Measurements from ENCODE around the gene TMEM201.

The TMEM201 gene

GRCh38 chr1:9542430-9542829 lies 46.3 kb upstream of the TMEM201 start:
- Histone ChIP-seq H3K79me2 (ENCODE audit: insufficient read depth, low read length) (peaks cover 79% of the 10 kb centered on the region), H3K9ac (ENCODE audit: low read depth, low read length) (peak overlapping the region; percentile 39; the same call in 1 of the 2 replicates), H2AFZ (ENCODE audit: low read depth, low read length) (no peak overlapping the region), H4K20me1 (ENCODE audit: insufficient read depth, low read length) (peaks cover 62% of the 10 kb centered on the region), H3K27ac (ENCODE audit: low read length) (peak overlapping the region; percentile 61; the same call in 1 of the 2 replicates), H3K36me3 (ENCODE audit: insufficient read depth, low read length) (peaks cover 18% of the 10 kb centered on the region), H3K4me2 (ENCODE audit: insufficient read depth, low read length) (peak overlapping the region; percentile 61), H3K27me3 (ENCODE audit: insufficient read depth, low read length, poor library complexity) (no peaks in the 10 kb centered on the region), H3K9me3 (ENCODE audit: insufficient read depth, low read length, severe bottlenecking) (no peaks in the 10 kb centered on the region), H3K4me3 (ENCODE audit: low read depth in 1 of 2, low read length in 2 of 2) (peak overlapping the region; percentile 2 to 36; a peak in 3 of 4 replicates), H3K4me1 (ENCODE audit: insufficient read depth, low read length) (peaks cover 57% of the 10 kb centered on the region)
- no peak for ATAC-seq (ENCODE audit: insufficient read depth, low read depth)
- peak; percentile 35 for DNase-seq
- no peak for TF ChIP-seq EZH2 (IDR thresholded peaks at IDR 0.05; ENCODE audit: borderline replicate concordance, low read depth, low read length, severe bottlenecking)

- TF ChIP-seq CTCF (IDR thresholded peaks at IDR 0.05; ENCODE audit: borderline replicate concordance, extremely low read depth, low read length, poor library complexity, severe bottlenecking) (no peak), EZH2 (IDR thresholded peaks at IDR 0.05; ENCODE audit: borderline replicate concordance, low read depth, low read length, severe bottlenecking) (no peak)
- Histone ChIP-seq H3K4me1 (ENCODE audit: insufficient read depth, low read length) (peaks cover 43% of the 10 kb centered on the region), H3K79me2 (ENCODE audit: insufficient read depth, low read length) (peaks cover 97% of the 10 kb centered on the region), H3K4me3 (ENCODE audit: low read depth in 1 of 2, low read length in 2 of 2) (no peak overlapping the region), H3K27me3 (ENCODE audit: insufficient read depth, low read length, poor library complexity) (no peaks in the 10 kb centered on the region), H3K9ac (ENCODE audit: low read depth, low read length) (no peak overlapping the region), H3K36me3 (ENCODE audit: insufficient read depth, low read length) (peaks cover 28% of the 10 kb centered on the region), H3K27ac (ENCODE audit: low read length) (no peak overlapping the region; the same call in 1 of the 2 replicates), H2AFZ (ENCODE audit: low read depth, low read length) (no peak overlapping the region), H4K20me1 (ENCODE audit: insufficient read depth, low read length) (peaks cover 78% of the 10 kb centered on the region), H3K4me2 (ENCODE audit: insufficient read depth, low read length) (no peak overlapping the region), H3K9me3 (ENCODE audit: insufficient read depth, low read length, severe bottlenecking) (no peaks in the 10 kb centered on the region)
- no peak for DNase-seq
- no peak for ATAC-seq (ENCODE audit: insufficient read depth, low read depth)
Measured at GRCh38 chr1:9544926-9545325, 43.8 kb upstream of the TMEM201 start.

- Histone ChIP-seq H3K9me3 (ENCODE audit: insufficient read depth, low read length, severe bottlenecking) (no peaks in the 10 kb centered on the region), H2AFZ (ENCODE audit: low read depth, low read length) (no peak overlapping the region), H3K36me3 (ENCODE audit: insufficient read depth, low read length) (peaks cover 42% of the 10 kb centered on the region), H3K9ac (ENCODE audit: low read depth, low read length) (no peak overlapping the region), H3K4me1 (ENCODE audit: insufficient read depth, low read length) (no peaks in the 10 kb centered on the region), H3K4me3 (ENCODE audit: low read depth in 1 of 2, low read length in 2 of 2) (no peak overlapping the region), H3K4me2 (ENCODE audit: insufficient read depth, low read length) (no peak overlapping the region), H3K79me2 (ENCODE audit: insufficient read depth, low read length) (peaks cover 82% of the 10 kb centered on the region), H4K20me1 (ENCODE audit: insufficient read depth, low read length) (peaks cover 66% of the 10 kb centered on the region), H3K27ac (ENCODE audit: low read length) (no peak overlapping the region), H3K27me3 (ENCODE audit: insufficient read depth, low read length, poor library complexity) (no peaks in the 10 kb centered on the region)
- TF ChIP-seq EZH2 (IDR thresholded peaks at IDR 0.05; ENCODE audit: borderline replicate concordance, low read depth, low read length, severe bottlenecking): no peak
- no peak for TF ChIP-seq CTCF (IDR thresholded peaks at IDR 0.05; ENCODE audit: borderline replicate concordance, extremely low read depth, low read length, poor library complexity, severe bottlenecking)
- no peak for ATAC-seq (ENCODE audit: insufficient read depth, low read depth)
- no peak for DNase-seq
Measured at GRCh38 chr1:9549955-9550546, 38.7 kb upstream of the TMEM201 start.

- Histone ChIP-seq H4K20me1 (ENCODE audit: insufficient read depth, low read length) (peaks cover 66% of the 10 kb centered on the region), H3K79me2 (ENCODE audit: insufficient read depth, low read length) (peaks cover 81% of the 10 kb centered on the region), H2AFZ (ENCODE audit: low read depth, low read length) (no peak overlapping the region), H3K27ac (ENCODE audit: low read length) (no peak overlapping the region), H3K9me3 (ENCODE audit: insufficient read depth, low read length, severe bottlenecking) (no peaks in the 10 kb centered on the region), H3K4me3 (ENCODE audit: low read depth in 1 of 2, low read length in 2 of 2) (no peak overlapping the region), H3K4me2 (ENCODE audit: insufficient read depth, low read length) (no peak overlapping the region), H3K27me3 (ENCODE audit: insufficient read depth, low read length, poor library complexity) (no peaks in the 10 kb centered on the region), H3K9ac (ENCODE audit: low read depth, low read length) (no peak overlapping the region), H3K4me1 (ENCODE audit: insufficient read depth, low read length) (no peaks in the 10 kb centered on the region), H3K36me3 (ENCODE audit: insufficient read depth, low read length) (peaks cover 59% of the 10 kb centered on the region)
- ATAC-seq (ENCODE audit: insufficient read depth, low read depth) (no peak), DNase-seq (no peak)
- TF ChIP-seq EZH2 (IDR thresholded peaks at IDR 0.05; ENCODE audit: borderline replicate concordance, low read depth, low read length, severe bottlenecking) (no peak), CTCF (IDR thresholded peaks at IDR 0.05; ENCODE audit: borderline replicate concordance, extremely low read depth, low read length, poor library complexity, severe bottlenecking) (no peak)
Measured at GRCh38 chr1:9551984-9552383, 36.7 kb upstream of the TMEM201 start.

Data from DND-41 (cell line).